Measurements from ENCODE around the gene CADM2.
"Not testable (repeated sequence)": the region's sequence is repeated elsewhere in the genome, so short reads cannot be mapped to it uniquely, and the experiment has no call there.

DNA sequence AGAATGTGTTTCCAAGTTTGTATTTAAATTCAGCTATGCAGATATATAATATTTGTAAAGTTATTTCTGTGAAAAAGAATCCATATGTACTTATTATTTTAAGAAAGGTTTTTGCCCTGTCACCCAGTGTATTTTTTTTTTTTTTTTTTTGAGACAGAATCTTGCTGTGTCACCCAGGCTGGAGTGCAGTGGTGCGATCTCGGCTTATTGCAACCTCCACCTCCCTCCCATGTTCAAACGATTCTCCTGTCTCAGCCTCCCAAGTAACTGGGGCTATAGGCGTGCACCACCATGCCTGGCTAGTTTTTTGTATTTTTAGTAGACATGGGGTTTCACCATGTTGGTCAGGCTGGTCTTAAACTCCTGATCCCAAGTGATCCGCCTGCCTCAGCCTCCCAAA is 548.3 kb downstream of the CADM2 start:
- not testable (repeated sequence) for TF ChIP-seq ZFX (IDR thresholded peaks at IDR 0.05; ENCODE audit: borderline replicate concordance)
- TF ChIP-seq, protein P1, sequence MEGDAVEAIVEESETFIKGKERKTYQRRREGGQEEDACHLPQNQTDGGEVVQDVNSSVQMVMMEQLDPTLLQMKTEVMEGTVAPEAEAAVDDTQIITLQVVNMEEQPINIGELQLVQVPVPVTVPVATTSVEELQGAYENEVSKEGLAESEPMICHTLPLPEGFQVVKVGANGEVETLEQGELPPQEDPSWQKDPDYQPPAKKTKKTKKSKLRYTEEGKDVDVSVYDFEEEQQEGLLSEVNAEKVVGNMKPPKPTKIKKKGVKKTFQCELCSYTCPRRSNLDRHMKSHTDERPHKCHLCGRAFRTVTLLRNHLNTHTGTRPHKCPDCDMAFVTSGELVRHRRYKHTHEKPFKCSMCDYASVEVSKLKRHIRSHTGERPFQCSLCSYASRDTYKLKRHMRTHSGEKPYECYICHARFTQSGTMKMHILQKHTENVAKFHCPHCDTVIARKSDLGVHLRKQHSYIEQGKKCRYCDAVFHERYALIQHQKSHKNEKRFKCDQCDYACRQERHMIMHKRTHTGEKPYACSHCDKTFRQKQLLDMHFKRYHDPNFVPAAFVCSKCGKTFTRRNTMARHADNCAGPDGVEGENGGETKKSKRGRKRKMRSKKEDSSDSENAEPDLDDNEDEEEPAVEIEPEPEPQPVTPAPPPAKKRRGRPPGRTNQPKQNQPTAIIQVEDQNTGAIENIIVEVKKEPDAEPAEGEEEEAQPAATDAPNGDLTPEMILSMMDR (IDR thresholded peaks at IDR 0.05): not testable (repeated sequence)
